HepG2 (cell line): ENCODE results near the gene PMS1. TPM values are rescaled to one million over a fixed set of nuclear protein-coding genes. Genes with fewer than 3 reads are reported as not detected.

Source experiments
- ATAC-seq: fragments of 200-7000 bp; cut with Tn5 transposase; 3 replicates; pipeline ENCODE4 v1.9.1; 2020; ENCODE audit warnings: mild to moderate bottlenecking, moderate library complexity
- BruUV-seq: library from RNA; stranded (reverse); fragments of 400-500 nt; replicated peaks from 2 replicates; lab custom pipeline; 2021; lab: Mats Ljungman, UMichigan
- CTCF ChIA-PET: fragments of 300-600 bp; formaldehyde crosslinking; extraction: SDS; loops from one replicate; lab custom pipeline; 2021; ENCODE audit warnings: low total read pairs, inconsistent platforms, low intra/inter-chr PET ratio; lab: Yijun Ruan, JAX
- POLR2A ChIA-PET: fragments of 350-600 bp; sonication (Branson Sonifier 250); formaldehyde crosslinking; loops from one replicate; lab custom pipeline; 2020; ENCODE audit warnings: antibody characterized with exemption, inconsistent platforms; lab: Yijun Ruan, JAX
- DNase-seq: peaks from one replicate; pipeline ENCODE4 v3.0.0-alpha.2; 2015; ENCODE audit warnings: low spot score
- FAIRE-seq: peaks from 3 replicates; lab custom pipeline; 2011; peaks lifted over from hg19 to GRCh38; lab: Jason Lieb, UNC
- H2AFZ ChIP-seq: one replicate; pipeline ENCODE4 v1.6.1; 2011; ENCODE audit warnings: low read length, inconsistent platforms
- H3K27ac ChIP-seq: fragments of 300-600 bp; 3 replicates; pipeline ENCODE4 v1.8.0; 2011; ENCODE audit warnings: mixed run types, mild to moderate bottlenecking, mixed read lengths, low read length, inconsistent platforms; ENCODE audit not compliant: insufficient read depth; ENCODE audit errors: extremely low read length
- H3K27me3 ChIP-seq, 2 experiments: fragments of 200-600 bp in 1 of 2; 2 replicates in 1 of 2; 3 replicates in 1 of 2; pipeline versions ENCODE4 v1.6.0 to v1.8.0; 2011; ENCODE audit warnings: low read length in 2 of 2, mild to moderate bottlenecking in 2 of 2, moderate library complexity in 2 of 2, inconsistent platforms in 1 of 2; ENCODE audit not compliant: insufficient read depth in 2 of 2, control insufficient read depth in 1 of 2
- H3K36me3 ChIP-seq, 2 experiments: fragments of 200-600 bp in 1 of 2; replicated peaks in 1 of 2; 2 replicates in 1 of 2; 3 replicates in 1 of 2; pipeline versions ENCODE4 v1.5.1 to v1.8.0; 2011; ENCODE audit warnings: low read length in 2 of 2, inconsistent platforms in 1 of 2; ENCODE audit not compliant: insufficient read depth in 2 of 2, control insufficient read depth in 1 of 2
- H3K4me1 ChIP-seq: 2 replicates; pipeline ENCODE4 v1.5.1; 2012; ENCODE audit warnings: low read length, inconsistent platforms; ENCODE audit not compliant: insufficient read depth
- H3K4me2 ChIP-seq: 2 replicates; pipeline ENCODE4 v1.6.0; 2011; ENCODE audit warnings: low read depth, low read length, inconsistent platforms
- H3K4me3 ChIP-seq, 3 experiments: fragments of 200-600 bp in 1 of 3; sonication (generic), shearing (Covaris generic) in 1 of 3; replicated peaks in 1 of 3; 2 replicates each; pipeline ENCODE4 v1.5.1; 2011 to 2016; ENCODE audit warnings: low read length in 3 of 3, inconsistent platforms in 2 of 3, low read depth in 2 of 3, mild to moderate bottlenecking in 2 of 3, control low read depth in 1 of 3, mixed read lengths in 1 of 3; ENCODE audit not compliant: insufficient read depth in 1 of 3
- H3K79me2 ChIP-seq: one replicate; pipeline ENCODE4 v1.6.1; 2011; ENCODE audit warnings: low read length, inconsistent platforms; ENCODE audit not compliant: insufficient read depth
- H3K9ac ChIP-seq: 2 replicates; pipeline ENCODE4 v1.6.0; 2011; ENCODE audit warnings: mild to moderate bottlenecking, low read depth, low read length, inconsistent platforms; ENCODE audit not compliant: insufficient read depth
- H3K9me3 ChIP-seq: 2 replicates; pipeline ENCODE4 v1.5.1; 2012; ENCODE audit warnings: mild to moderate bottlenecking, low read length
- H4K20me1 ChIP-seq: 2 replicates; pipeline ENCODE4 v1.6.0; 2011; ENCODE audit warnings: inconsistent platforms, mild to moderate bottlenecking, low read length, moderate library complexity; ENCODE audit not compliant: insufficient read depth
- DR1 ChIP-seq: sonication (generic); formaldehyde crosslinking; IDR thresholded peaks from 2 replicates; pipeline ENCODE4 v1.8.0; 2021; ENCODE audit warnings: mild to moderate bottlenecking, missing genetic modification reagents, inconsistent platforms
- ETS1 ChIP-seq: sonication (generic); formaldehyde crosslinking; IDR thresholded peaks from 2 replicates; pipeline ENCODE4 v1.4.0; 2020; ENCODE audit warnings: missing genetic modification reagents
- GABPB1 ChIP-seq: IDR thresholded peaks from 2 replicates; pipeline ENCODE4 v1.6.1; 2016; ENCODE audit warnings: mild to moderate bottlenecking, missing genetic modification reagents, moderate library complexity, missing compliant biosample characterization
- IRF1 ChIP-seq: sonication (generic); formaldehyde crosslinking; IDR thresholded peaks from 2 replicates; pipeline ENCODE4 v1.4.0; 2020; ENCODE audit warnings: low read depth, mild to moderate bottlenecking, missing genetic modification reagents
- MLX ChIP-seq: IDR thresholded peaks from 2 replicates; pipeline ENCODE4 v1.6.1; 2016
- MXD4 ChIP-seq: IDR thresholded peaks from 2 replicates; pipeline ENCODE4 v1.6.1; 2016; ENCODE audit warnings: mild to moderate bottlenecking, missing biosample characterization, missing genetic modification reagents
- NONO ChIP-seq, 2 experiments: fragments of 450-650 bp in 1 of 2; sonication (generic) in 1 of 2; formaldehyde crosslinking in 1 of 2; IDR thresholded peaks in 1 of 2; conservative IDR thresholded peaks in 1 of 2; 2 replicates each; pipeline versions ENCODE4 v1.6.1 to v1.8.0; 2017 to 2022; ENCODE audit warnings: mild to moderate bottlenecking in 1 of 2, missing genetic modification reagents in 1 of 2, moderate library complexity in 1 of 2
- PHF21A ChIP-seq: sonication (generic); formaldehyde crosslinking; IDR thresholded peaks from 2 replicates; pipeline ENCODE4 v1.5.0; 2020; ENCODE audit warnings: mild to moderate bottlenecking, missing genetic modification reagents
- SKI ChIP-seq: fragments of 450-650 bp; IDR thresholded peaks from one replicate; pipeline ENCODE4 v1.6.1; 2018; ENCODE audit warnings: mild to moderate bottlenecking; ENCODE audit not compliant: partially characterized antibody
- TEAD2 ChIP-seq: sonication (generic); formaldehyde crosslinking; IDR thresholded peaks from 2 replicates; pipeline ENCODE4 v1.9.0; 2021; ENCODE audit warnings: missing genetic modification reagents
- ZBTB25 ChIP-seq: IDR thresholded peaks from 2 replicates; pipeline ENCODE4 v1.6.1; 2018; ENCODE audit warnings: missing genetic modification reagents
- ZC3H4 ChIP-seq: sonication (generic); formaldehyde crosslinking; IDR thresholded peaks from 2 replicates; pipeline ENCODE4 v1.4.0; 2020; ENCODE audit warnings: missing genetic modification reagents, borderline replicate concordance
- ZNF234 ChIP-seq: sonication (generic); formaldehyde crosslinking; conservative IDR thresholded peaks from 2 replicates; pipeline ENCODE4 v1.5.1; 2020; ENCODE audit warnings: mild to moderate bottlenecking, missing genetic modification reagents
- ZNF292 ChIP-seq: sonication (generic); formaldehyde crosslinking; IDR thresholded peaks from 2 replicates; pipeline ENCODE4 v1.8.1; 2022; ENCODE audit warnings: mild to moderate bottlenecking, low read depth, missing genetic modification reagents, borderline replicate concordance
- ZNF513 ChIP-seq: sonication (generic); formaldehyde crosslinking; conservative IDR thresholded peaks from 2 replicates; pipeline ENCODE4 v1.5.0; 2020; ENCODE audit warnings: missing genetic modification reagents
- ZNF580 ChIP-seq: IDR thresholded peaks from 2 replicates; pipeline ENCODE4 v1.6.1; 2016; ENCODE audit warnings: low read depth, borderline replicate concordance
- ZNF747 ChIP-seq: sonication (generic); formaldehyde crosslinking; IDR thresholded peaks from 2 replicates; pipeline ENCODE4 v1.8.1; 2023; ENCODE audit warnings: missing genetic modification reagents, mild to moderate bottlenecking, borderline replicate concordance
- WGBS: methylation state at CpG from one replicate; pipeline ENCODE4 v1.1.6; 2017; ENCODE audit warnings: low lambda C conversion rate; 5-methylcytosine and 5-hydroxymethylcytosine counted together
- in situ Hi-C: cut with HindIII; loops from 2 replicates; pipeline ENCODE4 v1.10.0; 2017; ENCODE audit warnings: low pct_unique_long_range_greater_than_20kb; ENCODE audit not compliant: extremely low pct_ligation_motif_present
- intact Hi-C: fragments of 100-400 bp; cut with micrococcal nuclease; formaldehyde crosslinking; loops from one replicate; pipeline ENCODE4 v1.10.0; 2022; ENCODE audit not compliant: unreplicated experiment
- polyA plus RNA-seq, 8 experiments: library from polyadenylated mRNA; depleted of rRNA in 3 of 8; stranded (reverse) in 7 of 8; unstranded in 1 of 8; fragments of >200 nt; fragmentation: Illumina TruSeq in 4 of 8; extraction: Trizol in 4 of 8; gene quantifications; 2 replicates each; pipeline versions ENCODE4 v1.2.1 to v1.2.3, GENCODE V29; 2011 to 2016; ENCODE audit warnings: low read depth in 4 of 8, missing spikeins in 1 of 8, mixed read lengths in 1 of 8; ENCODE audit not compliant: insufficient read depth in 1 of 8
- total RNA-seq, 5 experiments: library from RNA; depleted of rRNA; stranded (reverse); fragments of >200 nt; fragmentation: Illumina TruSeq; extraction: Trizol; gene quantifications; 2 replicates each; pipeline ENCODE4 v1.2.3, GENCODE V29; 2016; ENCODE audit warnings: low read depth in 1 of 5

Gene PMS1
- total and polyA plus RNA-seq, 2 of the 13 experiments (the other 11 are each of a cell fraction or from before 2014, with no cell fraction given): 14.6 to 39.9 TPM

GRCh38 chr2:189818249-189819038, 34.2 kb downstream of the PMS1 start (continued):
- TF ChIP-seq GABPB1 (CRISPR knock-in tag) (no peak), MXD4 (CRISPR knock-in tag) (no peak), ZNF234 (CRISPR knock-in tag) (no peak), ZNF747 (CRISPR knock-in tag) (no peak), PHF21A (CRISPR knock-in tag) (no peak)

GRCh38 chr2:189819297-189819704, 35.1 kb downstream of the PMS1 start:
- H3K4me1 ChIP-seq: no peaks in the 10 kb centered on the region
- no peak for DNase-seq
- no peak overlapping the region for H3K4me2 ChIP-seq
- CTCF ChIA-PET: no interaction called here
- no peaks in the 10 kb centered on the region for H3K27me3 ChIP-seq
- no peaks in the 10 kb centered on the region for H3K79me2 ChIP-seq
- H4K20me1 ChIP-seq: no peaks in the 10 kb centered on the region
- no peak for ATAC-seq
- in situ Hi-C loops (no loop called here), intact Hi-C loops (no loop called here)
- H2AFZ ChIP-seq: no peak overlapping the region
- H3K27ac ChIP-seq: no peak overlapping the region
- BruUV-seq: no TSS peak
- H3K36me3 ChIP-seq: peaks cover 2 to 39% of the 10 kb centered on the region in 2 experiments; a peak in 4 of 5 replicates
- no peaks in the 10 kb centered on the region for H3K9me3 ChIP-seq
- no peak overlapping the region for H3K4me3 ChIP-seq
- POLR2A ChIA-PET: no interaction called here
- no peak for FAIRE-seq
- WGBS: 91% methylated on average over 1 of the region's 1 CpG
- H3K9ac ChIP-seq: no peak overlapping the region
- no peak for TF ChIP-seq ZC3H4 (CRISPR knock-in tag)
- no peak for TF ChIP-seq DR1 (CRISPR knock-in tag)
- no peak for TF ChIP-seq ZNF580 (CRISPR knock-in tag)
- no peak for TF ChIP-seq TEAD2
- TF ChIP-seq ZNF513 (CRISPR knock-in tag): no peak
- no peak for TF ChIP-seq ETS1
- TF ChIP-seq SKI: no peak
- TF ChIP-seq ZNF292: no peak
- TF ChIP-seq NONO (IDR thresholded peaks at IDR 0.05): no peak
- TF ChIP-seq NONO (CRISPR knock-in tag; conservative IDR thresholded peaks at IDR 0.05): no peak
- no peak for TF ChIP-seq IRF1 (CRISPR knock-in tag)
- TF ChIP-seq MLX (CRISPR knock-in tag): no peak
- TF ChIP-seq ZBTB25 (CRISPR knock-in tag): no peak
